Activated T-cell treated with anti-CD3 and anti-CD28 coated beads, Interleukin-2, amount 50 U/mL, for 48 hours (primary cell): ENCODE measurements around the gene PMIS2.
A peak's percentile ranks its signal among the peaks of the same experiment; 100 is the strongest.

Experiments
- DNase-seq, 2 experiments: peaks; one replicate each; pipeline ENCODE4 v3.0.0-alpha.2; 2020

The PMIS2 gene

GRCh38 chr19:35585848-35586247 is at the start of gene PMIS2:
PMIS2 (plus strand) TSS chr19:35586173; CDS start chr19:35586260, 87 bp downstream.
- peak; percentile 47 to 53 for DNase-seq

GRCh38 chr19:35539314-35539713 is 46.7 kb upstream of the PMIS2 start:
- DNase-seq: no peak

- DNase-seq: no peak
Observed at GRCh38 chr19:35539850-35540249, 46.1 kb upstream of the PMIS2 start.

- no peak for DNase-seq
Observed at GRCh38 chr19:35540356-35540927, 45.5 kb upstream of the PMIS2 start.

- DNase-seq: no peak
Observed at GRCh38 chr19:35542209-35542608, 43.8 kb upstream of the PMIS2 start.

GRCh38 chr19:35543280-35544109 is 42.5 kb upstream of the PMIS2 start:
- DNase-seq: no peak

GRCh38 chr19:35544110-35544802 is 41.7 kb upstream of the PMIS2 start:
- no peak for DNase-seq

GRCh38 chr19:35545001-35545854 is 40.7 kb upstream of the PMIS2 start, which contains the start of gene TMEM147:
TMEM147 (plus strand) TSS chr19:35545626; CDS start chr19:35545740, 114 bp downstream.
- DNase-seq: peak; percentile 90 to 92

- peak; percentile 86 to 87 for DNase-seq
Observed at GRCh38 chr19:35545855-35546381, 40.1 kb upstream of the PMIS2 start.

- DNase-seq: no peak
Observed at GRCh38 chr19:35546532-35546931, 39.4 kb upstream of the PMIS2 start.

GRCh38 chr19:35549174-35549788 is 36.7 kb upstream of the PMIS2 start:
- DNase-seq: peak; percentile 64 to 66

GRCh38 chr19:35549879-35550523 is 36.0 kb upstream of the PMIS2 start:
- no peak for DNase-seq

GRCh38 chr19:35551091-35551810 is 34.7 kb upstream of the PMIS2 start:
- no peak for DNase-seq

- no peak for DNase-seq
Observed at GRCh38 chr19:35552534-35553384, 33.2 kb upstream of the PMIS2 start.

- no peak for DNase-seq
Observed at GRCh38 chr19:35553385-35554000, 32.5 kb upstream of the PMIS2 start.

GRCh38 chr19:35554076-35554475 is 31.9 kb upstream of the PMIS2 start:
- no peak for DNase-seq

GRCh38 chr19:35555301-35556005 is 30.5 kb upstream of the PMIS2 start:
- no peak for DNase-seq

GRCh38 chr19:35556025-35556590 is 29.9 kb upstream of the PMIS2 start:
- no peak for DNase-seq
